ENCODE results near the gene OR8A1.
"Not testable (repeated sequence)": the region's sequence is repeated elsewhere in the genome, so short reads cannot be mapped to it uniquely, and the experiment has no call there.

Gene OR8A1

GRCh38 chr11:124595302-124595701 lies 25.5 kb downstream of the OR8A1 start:
- DNase-seq (ENCODE audit: low read depth), result no peak

- no peak for DNase-seq (ENCODE audit: low read depth)
These were observed 27.8 kb downstream of the OR8A1 start for GRCh38 chr11:124597626-124598025.

- DNase-seq (ENCODE audit: low read depth), result no peak
These were observed 31.0 kb downstream of the OR8A1 start for GRCh38 chr11:124600621-124601320.

- DNase-seq (ENCODE audit: low read depth), result no peak
These were observed 32.4 kb downstream of the OR8A1 start for GRCh38 chr11:124602193-124602592.

- DNase-seq (ENCODE audit: low read depth), result not testable (repeated sequence)
These were observed 32.9 kb downstream of the OR8A1 start for GRCh38 chr11:124602723-124603122.

GRCh38 chr11:124605719-124606118 lies 35.9 kb downstream of the OR8A1 start:
- no peak for DNase-seq (ENCODE audit: low read depth)

GRCh38 chr11:124608147-124608546 lies 38.4 kb downstream of the OR8A1 start:
- DNase-seq (ENCODE audit: low read depth), result no peak

- no peak for DNase-seq (ENCODE audit: low read depth)
These were observed 40.5 kb downstream of the OR8A1 start for GRCh38 chr11:124610295-124610694.

GRCh38 chr11:124611064-124611463 lies 41.3 kb downstream of the OR8A1 start, which contains the start of gene PANX3:
Gene PANX3 (plus strand): TSS chr11:124611428. CDS start chr11:124611557, 129 bp downstream.
- no peak for DNase-seq (ENCODE audit: low read depth)

- no peak for DNase-seq (ENCODE audit: low read depth)
These were observed 42.2 kb downstream of the OR8A1 start for GRCh38 chr11:124612045-124612444.

GRCh38 chr11:124612567-124613246 lies 42.9 kb downstream of the OR8A1 start:
- no peak for DNase-seq (ENCODE audit: low read depth)

- no peak for DNase-seq (ENCODE audit: low read depth)
These were observed 49.1 kb downstream of the OR8A1 start for GRCh38 chr11:124618863-124619262.

Data from T follicular helper cell (primary cell).